Endothelial cell of umbilical vein (primary cell): ENCODE measurements around the gene DSEL. TPM values are rescaled to one million over a fixed set of nuclear protein-coding genes. Genes with fewer than 3 reads are reported as not detected.
A peak's percentile ranks its signal among the peaks of the same experiment; 100 is the strongest.

Source experiments
- BruUV-seq: library from RNA; stranded (reverse); fragments of 400-500 nt; replicated peaks from 2 replicates; lab custom pipeline; 2021; lab: Mats Ljungman, UMichigan
- CTCF ChIA-PET: fragments of 300-600, 350-600 bp; sonication (Branson Sonifier 250); formaldehyde crosslinking; loops from one replicate; lab custom pipeline; 2021; ENCODE audit warnings: antibody characterized with exemption, inconsistent platforms; lab: Charles Lee
- POLR2A ChIA-PET: fragments of 300-600, 350-600 bp; sonication (Branson Sonifier 250); formaldehyde crosslinking; loops from one replicate; lab custom pipeline; 2021; ENCODE audit warnings: antibody characterized with exemption, inconsistent platforms; lab: Charles Lee
- DNase-seq: peaks from one replicate; pipeline ENCODE4 v3.0.0-alpha.2; 2011; ENCODE audit warnings: low read depth, low spot score
- FAIRE-seq: peaks from 2 replicates; lab custom pipeline; 2011; peaks lifted over from hg19 to GRCh38; lab: Jason Lieb, UNC
- H2AFZ ChIP-seq: 2 replicates; pipeline ENCODE4 v1.6.0; 2012; ENCODE audit warnings: low read depth, low read length, control low read depth, inconsistent platforms
- H3K27ac ChIP-seq: 2 replicates; pipeline ENCODE4 v1.5.1; 2011; ENCODE audit warnings: low read depth, mild to moderate bottlenecking, control low read depth, low read length, moderate library complexity; ENCODE audit not compliant: insufficient read depth
- H3K27me3 ChIP-seq, 2 experiments: 2 replicates each; pipeline versions ENCODE4 v1.6.0 to v1.6.1; 2011; ENCODE audit warnings: low read length in 2 of 2, mixed read lengths in 1 of 2; ENCODE audit not compliant: control insufficient read depth in 2 of 2, insufficient read depth in 2 of 2
- H3K36me3 ChIP-seq, 2 experiments: 2 replicates in 1 of 2; 3 replicates in 1 of 2; pipeline ENCODE4 v1.5.1; 2011; ENCODE audit warnings: low read length in 2 of 2, mild to moderate bottlenecking in 1 of 2, moderate library complexity in 1 of 2; ENCODE audit not compliant: control insufficient read depth in 2 of 2, insufficient read depth in 2 of 2; ENCODE audit errors: extremely low read depth in 1 of 2
- H3K4me1 ChIP-seq: 3 replicates; pipeline ENCODE4 v1.5.1; 2011; ENCODE audit warnings: mild to moderate bottlenecking, low read length; ENCODE audit not compliant: control insufficient read depth, insufficient read depth; ENCODE audit errors: extremely low read depth
- H3K4me2 ChIP-seq: 2 replicates; pipeline ENCODE4 v1.6.1; 2011; ENCODE audit warnings: low read length, control low read depth, mixed read lengths; ENCODE audit not compliant: insufficient read depth
- H3K4me3 ChIP-seq, 3 experiments: fragments of 200-600 bp in 1 of 3; sonication (generic), shearing (Covaris generic) in 1 of 3; replicated peaks in 1 of 3; 2 replicates each; pipeline ENCODE4 v1.5.1; 2011 to 2016; ENCODE audit warnings: control low read depth in 3 of 3, low read length in 3 of 3, mild to moderate bottlenecking in 2 of 3, inconsistent platforms in 1 of 3, low read depth in 1 of 3, moderate library complexity in 1 of 3; ENCODE audit not compliant: insufficient read depth in 1 of 3
- H3K79me2 ChIP-seq: 2 replicates; pipeline ENCODE4 v1.6.0; 2012; ENCODE audit warnings: low read length, inconsistent platforms; ENCODE audit not compliant: control insufficient read depth, insufficient read depth
- H3K9ac ChIP-seq: replicated peaks from 2 replicates; pipeline ENCODE3; 2011; ENCODE audit warnings: low read length, control low read depth; ENCODE audit not compliant: insufficient read depth; ENCODE audit errors: extremely low read depth
- H3K9me1 ChIP-seq: replicated peaks from 3 replicates; pipeline ENCODE4 v1.6.0; 2011; ENCODE audit warnings: mild to moderate bottlenecking, low read length; ENCODE audit not compliant: control insufficient read depth, insufficient read depth; ENCODE audit errors: extremely low read depth
- H3K9me3 ChIP-seq: replicated peaks from 2 replicates; pipeline ENCODE4 v1.5.1; 2012; ENCODE audit warnings: low read length, inconsistent platforms; ENCODE audit not compliant: control insufficient read depth, insufficient read depth
- H4K20me1 ChIP-seq: replicated peaks from 2 replicates; pipeline ENCODE3; 2011; ENCODE audit warnings: mild to moderate bottlenecking, low read length; ENCODE audit not compliant: control insufficient read depth, insufficient read depth; ENCODE audit errors: extremely low read depth
- CTCF ChIP-seq, 2 donors: IDR thresholded peaks; 1 replicate in 1 of 2; 2 replicates in 1 of 2; pipeline ENCODE4 v1.5.1; 2011; ENCODE audit warnings: low read length in 2 of 2, mild to moderate bottlenecking in 2 of 2, moderate library complexity in 2 of 2, control low read depth in 1 of 2, inconsistent platforms in 1 of 2, low read depth in 1 of 2; ENCODE audit not compliant: insufficient read depth in 1 of 2; ENCODE audit errors: extremely low read depth in 1 of 2
- EZH2 ChIP-seq: IDR thresholded peaks from 2 replicates; pipeline ENCODE4 v1.6.1; 2012; ENCODE audit warnings: borderline replicate concordance, low read depth, mild to moderate bottlenecking, moderate library complexity, low read length, inconsistent platforms; ENCODE audit not compliant: severe bottlenecking
- FOS ChIP-seq: IDR thresholded peaks from 2 replicates; pipeline ENCODE4 v1.6.1; 2011; ENCODE audit warnings: mild to moderate bottlenecking, low read length, moderate library complexity, borderline replicate concordance; ENCODE audit not compliant: insufficient read depth
- GATA2 ChIP-seq: IDR thresholded peaks from 2 replicates; pipeline ENCODE4 v1.7.0; 2011; ENCODE audit warnings: low read depth, mild to moderate bottlenecking, moderate library complexity, mixed read lengths, low read length; ENCODE audit not compliant: insufficient read length, insufficient read depth
- JUN ChIP-seq: IDR thresholded peaks from 2 replicates; pipeline ENCODE4 v1.6.1; 2011; ENCODE audit warnings: borderline replicate concordance, low read depth; ENCODE audit not compliant: insufficient read length, insufficient read depth
- MYC ChIP-seq: IDR thresholded peaks from one replicate; pipeline ENCODE4 v1.6.1; 2011; ENCODE audit warnings: mild to moderate bottlenecking, low read depth, low read length
- POLR2A ChIP-seq: IDR thresholded peaks from 2 replicates; pipeline ENCODE4 v1.6.1; 2012; ENCODE audit warnings: low read depth, mild to moderate bottlenecking, control low read depth, low read length
- POLR2AphosphoS5 ChIP-seq: IDR thresholded peaks from 2 replicates; pipeline ENCODE4 v1.6.1; 2012; ENCODE audit warnings: low read depth, mild to moderate bottlenecking, control low read depth, low read length, moderate library complexity; ENCODE audit not compliant: insufficient read depth
- dilution Hi-C: fragments of 300-500 bp; cut with MboI; formaldehyde crosslinking; loops from one replicate; pipeline ENCODE4 v1.15.0; 2019; ENCODE audit warnings: low sequenced_read_pairs; ENCODE audit not compliant: extremely low pct_ligation_motif_present
- intact Hi-C: fragments of 100-400 bp; cut with micrococcal nuclease; formaldehyde crosslinking; loops from one replicate; pipeline ENCODE4 v1.10.0; 2022
- polyA plus RNA-seq, 4 experiments: library from polyadenylated mRNA; depleted of rRNA in 3 of 4; stranded (reverse) in 3 of 4; unstranded in 1 of 4; fragments of >200 nt; gene quantifications; 2 replicates each; pipeline versions ENCODE4 v1.2.1 to v1.2.3, GENCODE V29; 2011 to 2012; ENCODE audit warnings: missing spikeins in 1 of 4
- total RNA-seq: library from RNA; stranded (reverse); gene quantifications from 2 replicates; pipeline ENCODE4 v1.2.3, GENCODE V29; 2021
- TF ChIP-seq, protein P1 (sequence below): IDR thresholded peaks from 2 replicates; pipeline ENCODE4 v1.6.1; 2011; ENCODE audit not compliant: insufficient read depth, insufficient read length

The DSEL gene
- total and polyA plus RNA-seq, 2 donors (not counting 3 experiments of a cell fraction or from before 2014, with no cell fraction given): 2.0 to 4.5 TPM

DNA sequence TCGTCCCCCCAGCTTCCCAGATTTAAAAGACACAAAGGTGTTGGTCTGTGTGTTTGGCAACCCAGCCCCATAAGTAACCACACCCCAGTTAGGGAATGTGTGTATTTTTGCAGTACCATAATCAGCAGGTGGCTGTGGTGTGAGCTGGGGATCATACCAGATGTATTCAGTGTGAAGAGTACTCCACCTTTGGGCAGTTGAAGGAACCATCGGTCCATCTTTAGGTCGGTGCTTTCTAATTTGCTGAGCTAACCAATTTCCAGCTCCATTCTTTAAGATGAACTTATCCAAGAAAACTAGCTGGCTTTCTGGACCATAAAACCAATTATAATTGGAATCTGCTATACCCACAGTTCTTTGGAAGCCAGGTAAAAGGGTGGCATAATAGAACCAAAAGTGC lies 3.2 kb downstream of the DSEL start:
- H3K4me3 ChIP-seq: no peak overlapping the region
- H3K4me1 ChIP-seq: peaks cover 8% of the 10 kb centered on the region
- no TSS peak for BruUV-seq
- intact Hi-C loops (loop anchor here (10.0 kb wide), 1 partner anchor 332 kb away; no protein-coding TSS in a partner anchor), dilution Hi-C loops (no loop called here)
- peaks cover 2% of the 10 kb centered on the region for H3K9me1 ChIP-seq
- H4K20me1 ChIP-seq: no peaks in the 10 kb centered on the region
- no peak overlapping the region for H3K9ac ChIP-seq
- POLR2A ChIA-PET: no interaction called here
- H3K27ac ChIP-seq: no peak overlapping the region
- peak; percentile 2 for DNase-seq
- H3K9me3 ChIP-seq: no peaks in the 10 kb centered on the region
- no peaks in the 10 kb centered on the region for H3K79me2 ChIP-seq
- no peaks in the 10 kb centered on the region for H3K27me3 ChIP-seq
- no peak overlapping the region for H2AFZ ChIP-seq
- no peak overlapping the region for H3K4me2 ChIP-seq
- FAIRE-seq: peak; percentile 44
- CTCF ChIA-PET: interaction anchor here (0.6 to 4.4 kb wide), 9 partner anchors 12 to 1147 kb away, joined by 3 to 66 read pairs (median 4); no protein-coding TSS in a partner anchor
- H3K36me3 ChIP-seq: no peaks in the 10 kb centered on the region
- TF ChIP-seq MYC (no peak), CTCF (IDR thresholded peaks at IDR 0.05; ENCODE audit: extremely low read depth in 1 of 2, insufficient read depth in 1 of 2, low read depth in 1 of 2, low read length in 2 of 2) (peak in 1 of 2 donors; percentile 8), EZH2 (no peak)

- Histone ChIP-seq H3K4me1 (peaks cover 5% of the 10 kb centered on the region), H3K4me2 (no peak overlapping the region), H3K27ac (no peak overlapping the region), H3K9me3 (no peaks in the 10 kb centered on the region), H3K9me1 (peaks cover 2% of the 10 kb centered on the region), H3K4me3 (no peak overlapping the region), H3K9ac (no peak overlapping the region), H4K20me1 (no peaks in the 10 kb centered on the region), H3K27me3 (no peaks in the 10 kb centered on the region), H2AFZ (no peak overlapping the region), H3K36me3 (no peaks in the 10 kb centered on the region), H3K79me2 (no peaks in the 10 kb centered on the region)
- no peak for DNase-seq
- no TSS peak for BruUV-seq
- POLR2A ChIA-PET: no interaction called here
- no peak for TF ChIP-seq MYC
- no peak for TF ChIP-seq JUN
- TF ChIP-seq FOS: no peak
- no peak for TF ChIP-seq CTCF (IDR thresholded peaks at IDR 0.05; ENCODE audit: extremely low read depth in 1 of 2, insufficient read depth in 1 of 2, low read depth in 1 of 2, low read length in 2 of 2)
- TF ChIP-seq POLR2A: no peak
- TF ChIP-seq POLR2AphosphoS5: no peak
- TF ChIP-seq, protein P1, sequence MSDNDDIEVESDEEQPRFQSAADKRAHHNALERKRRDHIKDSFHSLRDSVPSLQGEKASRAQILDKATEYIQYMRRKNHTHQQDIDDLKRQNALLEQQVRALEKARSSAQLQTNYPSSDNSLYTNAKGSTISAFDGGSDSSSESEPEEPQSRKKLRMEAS: no peak
- TF ChIP-seq GATA2: no peak
- TF ChIP-seq EZH2: no peak
- intact Hi-C loops: loop anchor here (10.0 kb wide), 1 partner anchor 333 kb away; no protein-coding TSS in a partner anchor
- CTCF ChIA-PET: no interaction called here
- dilution Hi-C loops: no loop called here
- FAIRE-seq: peak; percentile 70
These were observed 4.7 kb downstream of the DSEL start for GRCh38 chr18:67511840-67512239.
